HG03039 (cell line): ENCODE measurements around the gene STAC.

Experiments
- ATAC-seq: cut with Tn5 transposase; IDR thresholded peaks from one replicate; pipeline ENCODE4 v1.9.1; 2021; ENCODE audit warnings: mild to moderate bottlenecking, moderate library complexity; ENCODE audit not compliant: unreplicated experiment

STAC gene

GRCh38 chr3:36380221-36381031 is at the start of gene STAC:
Gene STAC (plus strand): TSS chr3:36380504. CDS start chr3:36380644, 140 bp downstream.
- no peak for ATAC-seq

GRCh38 chr3:36332139-36332538 is 48.2 kb upstream of the STAC start:
- ATAC-seq = no peak

GRCh38 chr3:36362216-36362615 is 18.1 kb upstream of the STAC start:
- ATAC-seq = no peak

DNA sequence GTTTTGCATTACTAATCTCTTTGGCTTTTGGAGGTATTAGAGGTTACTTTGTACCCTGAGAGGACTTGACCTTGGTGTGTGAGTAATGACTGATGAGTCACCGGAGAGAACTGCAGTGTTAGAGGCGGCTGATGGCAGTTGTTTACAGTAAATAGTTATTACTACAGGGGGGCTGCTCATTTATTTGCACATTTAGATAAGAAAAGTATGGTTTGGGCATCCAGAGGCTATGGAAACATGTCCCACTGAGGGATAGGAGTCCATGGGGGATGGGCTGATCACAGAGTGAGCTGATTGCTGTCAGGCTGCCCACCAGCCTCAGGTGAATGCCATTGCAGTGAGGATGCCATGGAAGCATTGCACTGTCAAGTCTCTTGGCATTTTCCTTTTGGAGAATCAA is 17.3 kb upstream of the STAC start:
- ATAC-seq = no peak

DNA sequence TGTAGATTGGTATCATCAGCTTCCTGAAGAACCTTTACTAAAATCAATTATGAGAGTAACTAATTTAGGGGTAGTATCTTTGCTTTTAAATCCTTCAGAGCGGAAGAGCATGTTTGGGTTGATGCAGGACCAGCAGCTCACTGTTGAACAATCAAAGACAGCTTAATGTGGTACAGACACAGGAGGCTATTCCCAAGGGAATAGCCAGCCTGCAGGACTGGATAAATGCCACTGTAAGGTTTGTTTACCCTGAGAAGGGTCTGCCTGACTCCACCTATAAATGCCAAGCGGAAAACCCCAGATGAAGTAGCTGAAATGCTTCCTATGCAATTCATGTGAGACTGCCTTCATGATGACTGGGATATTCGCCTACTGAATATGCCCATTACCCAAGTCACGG is 16.0 kb upstream of the STAC start:
- no peak for ATAC-seq

GRCh38 chr3:36365829-36366228 is 14.5 kb upstream of the STAC start:
- no peak for ATAC-seq

- no peak for ATAC-seq
These were observed 14.0 kb upstream of the STAC start for GRCh38 chr3:36366308-36366707.

- no peak for ATAC-seq
These were observed 12.3 kb upstream of the STAC start for GRCh38 chr3:36367912-36368573.

GRCh38 chr3:36372534-36372935 is 7.8 kb upstream of the STAC start:
- ATAC-seq = no peak

GRCh38 chr3:36373084-36373483 is 7.2 kb upstream of the STAC start:
- no peak for ATAC-seq

DNA sequence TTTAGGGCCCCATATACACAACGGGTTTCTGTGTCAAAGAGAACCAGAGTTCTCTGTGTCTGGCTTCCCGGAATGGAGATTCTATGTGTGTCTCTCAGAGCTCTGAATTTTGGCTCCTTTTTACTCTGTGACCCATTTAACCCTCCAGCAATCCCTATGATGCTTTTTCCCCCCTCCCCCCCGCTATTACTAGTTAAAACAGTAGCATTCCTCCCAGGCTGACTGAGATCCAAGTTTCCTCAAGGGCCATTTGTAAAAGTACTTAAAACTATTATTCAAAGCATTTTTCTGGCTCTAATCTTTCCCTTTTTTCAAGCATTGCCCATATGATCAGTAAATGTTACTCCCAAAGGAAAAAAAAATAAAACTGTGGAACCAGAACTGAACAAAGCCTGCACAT is 6.6 kb upstream of the STAC start:
- no peak for ATAC-seq

DNA sequence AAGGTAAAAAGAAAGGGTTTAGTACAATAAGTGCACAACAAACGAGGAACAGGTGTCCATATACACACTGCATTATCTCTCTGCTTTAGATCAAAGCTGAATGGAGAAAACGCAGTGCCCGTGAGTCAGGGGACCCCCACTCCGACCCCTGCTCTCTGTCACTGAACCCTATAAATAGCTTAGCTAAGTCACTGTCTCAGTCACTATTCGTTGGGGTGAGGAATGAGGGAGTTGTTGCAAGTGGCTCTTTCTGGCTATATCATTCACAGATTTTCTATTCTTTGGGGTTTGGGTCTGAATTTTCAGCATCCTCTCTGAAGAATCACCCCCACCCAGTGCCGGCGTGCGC is 458 bp upstream of the STAC start:
- ATAC-seq = no peak

DNA sequence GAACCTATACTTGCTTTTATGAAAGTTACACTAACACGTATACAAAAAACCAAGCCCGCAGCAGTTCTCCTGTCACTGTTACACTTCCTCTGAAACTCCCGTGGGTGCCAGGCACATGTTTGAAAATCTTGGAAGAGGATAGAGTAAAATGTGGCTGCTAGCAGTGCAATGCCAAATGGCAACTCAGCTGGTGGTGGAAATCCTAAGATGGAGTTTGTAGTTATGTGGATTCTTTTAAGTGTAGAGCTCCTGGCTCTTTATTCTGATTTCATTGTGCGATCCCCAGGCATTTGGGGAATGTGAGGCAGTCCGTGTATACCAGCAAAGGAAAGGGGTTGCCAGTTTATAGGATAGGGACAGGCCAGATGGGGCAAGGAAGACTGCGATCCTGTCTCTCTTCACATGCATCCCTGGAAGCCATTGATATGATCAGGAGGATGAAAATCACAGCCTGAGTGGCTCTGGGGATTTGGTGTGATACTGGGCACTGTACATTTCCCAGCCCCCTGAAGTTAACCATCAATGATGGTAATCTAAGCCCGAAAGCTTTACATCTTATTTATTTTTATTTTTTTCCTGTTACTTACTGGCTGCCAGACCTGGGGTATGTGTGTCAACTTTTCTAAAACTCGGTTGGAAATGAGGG is 1.1 kb downstream of the STAC start:
- no peak for ATAC-seq

DNA sequence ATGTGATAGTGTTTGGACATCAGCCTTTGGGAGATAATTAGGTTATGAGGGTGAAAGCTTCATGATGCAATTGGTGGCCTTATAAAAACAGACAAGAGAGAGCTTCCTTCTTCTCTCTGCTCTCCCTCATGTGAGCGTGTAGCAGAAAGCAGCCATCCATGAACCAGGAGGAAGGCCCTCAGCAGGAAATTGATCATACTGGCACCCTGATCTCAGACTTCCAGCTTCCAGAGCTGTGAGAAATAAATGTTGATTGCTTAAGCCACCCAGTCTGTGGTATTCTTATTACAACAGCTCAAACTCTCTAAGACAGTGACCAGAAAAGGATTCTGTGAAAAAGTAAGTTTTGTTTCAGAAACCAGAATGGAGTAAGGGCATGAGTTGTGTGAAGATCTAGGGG is 13.3 kb downstream of the STAC start:
- no peak for ATAC-seq

DNA sequence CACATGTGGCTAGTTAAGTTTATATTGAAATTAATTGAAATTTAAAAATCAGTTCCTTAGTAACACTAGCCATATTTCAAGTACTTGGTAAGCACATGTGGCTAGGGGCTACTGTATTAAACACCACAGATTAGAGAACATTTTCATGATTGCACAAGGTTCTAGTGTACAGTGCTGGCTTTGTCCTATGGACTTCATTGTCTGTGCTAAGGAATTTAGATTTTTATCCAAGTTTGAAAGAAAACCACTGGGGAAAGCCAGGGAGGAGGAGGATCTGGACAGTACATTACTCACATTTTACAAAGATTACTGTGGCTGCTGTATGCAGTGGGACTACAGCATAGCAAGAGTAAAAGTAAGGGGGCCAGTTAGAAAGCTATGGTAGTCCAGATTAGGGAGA is 13.9 kb downstream of the STAC start:
- ATAC-seq = no peak

GRCh38 chr3:36397841-36398240 is 17.5 kb downstream of the STAC start:
- ATAC-seq = no peak

- no peak for ATAC-seq
These were observed 19.6 kb downstream of the STAC start for GRCh38 chr3:36399933-36400332.

DNA sequence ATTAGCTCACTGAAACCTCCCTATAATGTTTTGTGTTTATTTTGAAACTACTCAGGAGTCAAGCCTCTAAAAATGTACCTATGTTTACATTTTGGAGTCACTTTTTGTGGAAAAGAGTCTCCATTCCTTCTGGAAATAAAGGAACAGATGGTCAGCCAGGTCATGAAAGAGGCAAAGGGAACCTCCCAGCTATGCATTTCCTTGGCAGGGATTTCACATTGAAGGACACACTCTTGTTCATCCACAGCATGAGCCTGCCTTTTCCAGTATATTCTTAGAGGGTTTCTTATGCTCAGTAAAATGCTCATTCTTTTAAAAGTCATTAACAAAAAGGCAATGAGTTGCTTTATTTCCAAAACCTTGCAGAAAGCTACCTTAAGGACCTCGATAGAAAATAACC is 20.8 kb downstream of the STAC start:
- no peak for ATAC-seq

DNA sequence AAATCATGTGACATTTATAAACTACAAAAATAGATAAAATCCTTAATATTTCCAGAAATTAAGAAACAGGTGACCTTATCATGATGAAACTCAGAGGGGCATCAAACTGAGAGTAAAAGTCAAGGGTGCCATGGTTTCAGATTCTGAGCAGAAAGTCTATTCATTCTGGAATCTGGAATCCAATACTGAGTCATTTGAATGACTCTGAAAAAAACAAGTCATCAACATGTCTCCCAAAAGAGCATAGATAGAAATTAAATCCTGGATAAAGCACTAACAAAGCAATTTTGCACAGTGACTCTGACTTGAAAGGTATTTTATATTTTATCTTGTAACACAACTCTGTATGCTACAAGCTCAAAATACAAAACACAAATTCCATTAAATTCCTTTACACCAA is 23.4 kb downstream of the STAC start:
- ATAC-seq = no peak

- ATAC-seq = no peak
These were observed 24.9 kb downstream of the STAC start for GRCh38 chr3:36405190-36405589.

- no peak for ATAC-seq
These were observed 27.8 kb downstream of the STAC start for GRCh38 chr3:36408146-36408545.

- no peak for ATAC-seq
These were observed 29.6 kb downstream of the STAC start for GRCh38 chr3:36409862-36410261.
